Measurements from ENCODE around the gene CERS4.

CERS4 gene

GRCh38 chr19:8255426-8256125 is 46.4 kb downstream of the CERS4 start:
- TF ChIP-seq TAF1 (IDR thresholded peaks at IDR 0.05; ENCODE audit: low read depth) (no peak), ZBTB7A (IDR thresholded peaks at IDR 0.05; ENCODE audit: low read depth) (no peak), FOXM1 (IDR thresholded peaks at IDR 0.05; ENCODE audit: borderline replicate concordance, low read depth) (no peak), TEAD4 (IDR thresholded peaks at IDR 0.05) (no peak), NFIC (IDR thresholded peaks at IDR 0.05) (no peak), USF1 (IDR thresholded peaks at IDR 0.05) (no peak), YY1 (IDR thresholded peaks at IDR 0.05; ENCODE audit: low read depth) (no peak), CREB1 (IDR thresholded peaks at IDR 0.05; ENCODE audit: low read depth) (no peak), CEBPB (IDR thresholded peaks at IDR 0.05) (no peak), TCF12 (IDR thresholded peaks at IDR 0.05; ENCODE audit: low read depth) (no peak), RAD21 (IDR thresholded peaks at IDR 0.05; ENCODE audit: low read depth) (no peak), EP300 (IDR thresholded peaks at IDR 0.05; ENCODE audit: borderline replicate concordance) (no peak), EGR1 (IDR thresholded peaks at IDR 0.05) (no peak)
- TF ChIP-seq, protein P1, sequence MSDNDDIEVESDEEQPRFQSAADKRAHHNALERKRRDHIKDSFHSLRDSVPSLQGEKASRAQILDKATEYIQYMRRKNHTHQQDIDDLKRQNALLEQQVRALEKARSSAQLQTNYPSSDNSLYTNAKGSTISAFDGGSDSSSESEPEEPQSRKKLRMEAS (IDR thresholded peaks at IDR 0.05), result no peak
- TF ChIP-seq, protein P2, sequence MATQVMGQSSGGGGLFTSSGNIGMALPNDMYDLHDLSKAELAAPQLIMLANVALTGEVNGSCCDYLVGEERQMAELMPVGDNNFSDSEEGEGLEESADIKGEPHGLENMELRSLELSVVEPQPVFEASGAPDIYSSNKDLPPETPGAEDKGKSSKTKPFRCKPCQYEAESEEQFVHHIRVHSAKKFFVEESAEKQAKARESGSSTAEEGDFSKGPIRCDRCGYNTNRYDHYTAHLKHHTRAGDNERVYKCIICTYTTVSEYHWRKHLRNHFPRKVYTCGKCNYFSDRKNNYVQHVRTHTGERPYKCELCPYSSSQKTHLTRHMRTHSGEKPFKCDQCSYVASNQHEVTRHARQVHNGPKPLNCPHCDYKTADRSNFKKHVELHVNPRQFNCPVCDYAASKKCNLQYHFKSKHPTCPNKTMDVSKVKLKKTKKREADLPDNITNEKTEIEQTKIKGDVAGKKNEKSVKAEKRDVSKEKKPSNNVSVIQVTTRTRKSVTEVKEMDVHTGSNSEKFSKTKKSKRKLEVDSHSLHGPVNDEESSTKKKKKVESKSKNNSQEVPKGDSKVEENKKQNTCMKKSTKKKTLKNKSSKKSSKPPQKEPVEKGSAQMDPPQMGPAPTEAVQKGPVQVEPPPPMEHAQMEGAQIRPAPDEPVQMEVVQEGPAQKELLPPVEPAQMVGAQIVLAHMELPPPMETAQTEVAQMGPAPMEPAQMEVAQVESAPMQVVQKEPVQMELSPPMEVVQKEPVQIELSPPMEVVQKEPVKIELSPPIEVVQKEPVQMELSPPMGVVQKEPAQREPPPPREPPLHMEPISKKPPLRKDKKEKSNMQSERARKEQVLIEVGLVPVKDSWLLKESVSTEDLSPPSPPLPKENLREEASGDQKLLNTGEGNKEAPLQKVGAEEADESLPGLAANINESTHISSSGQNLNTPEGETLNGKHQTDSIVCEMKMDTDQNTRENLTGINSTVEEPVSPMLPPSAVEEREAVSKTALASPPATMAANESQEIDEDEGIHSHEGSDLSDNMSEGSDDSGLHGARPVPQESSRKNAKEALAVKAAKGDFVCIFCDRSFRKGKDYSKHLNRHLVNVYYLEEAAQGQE (IDR thresholded peaks at IDR 0.05; ENCODE audit: low read depth), result no peak

DNA sequence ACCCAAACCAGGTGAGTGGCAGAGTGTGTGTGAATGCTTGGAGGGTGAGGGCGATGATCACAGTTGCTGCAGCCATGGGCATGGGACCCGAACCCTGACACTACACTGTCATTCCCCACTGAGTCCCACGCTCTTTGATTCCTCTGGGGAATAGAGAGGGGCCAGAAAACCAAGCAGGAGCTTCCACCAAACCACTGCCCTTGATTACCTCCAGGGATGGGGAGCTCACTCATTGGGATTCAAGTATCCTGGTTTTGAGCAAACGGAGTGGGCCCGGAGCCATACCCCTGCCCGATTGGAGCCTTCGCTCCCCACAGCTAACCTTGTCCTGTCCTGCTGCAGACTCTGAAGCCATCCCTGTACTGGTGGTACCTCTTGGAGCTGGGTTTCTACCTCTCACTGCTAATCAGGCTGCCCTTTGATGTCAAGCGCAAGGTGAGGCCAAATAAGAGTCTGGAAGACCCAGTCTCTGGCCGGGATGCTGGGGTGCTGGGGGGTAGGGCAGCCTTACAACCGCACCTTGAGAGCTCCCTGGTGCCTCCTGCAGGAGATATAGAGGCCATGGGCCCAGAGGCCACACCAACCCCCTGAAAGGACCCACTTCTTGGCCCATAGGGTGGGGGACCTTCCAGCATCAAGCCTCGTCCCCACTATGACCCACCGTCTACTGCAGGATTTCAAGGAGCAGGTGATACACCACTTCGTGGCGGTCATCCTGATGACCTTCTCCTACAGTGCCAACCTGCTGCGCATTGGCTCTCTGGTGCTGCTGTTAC is 47.3 kb downstream of the CERS4 start:
- TF ChIP-seq ZBTB7A (IDR thresholded peaks at IDR 0.05; ENCODE audit: low read depth) (no peak), CEBPB (IDR thresholded peaks at IDR 0.05) (no peak), TEAD4 (IDR thresholded peaks at IDR 0.05) (no peak), EGR1 (IDR thresholded peaks at IDR 0.05) (no peak), EP300 (IDR thresholded peaks at IDR 0.05; ENCODE audit: borderline replicate concordance) (no peak), USF1 (IDR thresholded peaks at IDR 0.05) (no peak), TAF1 (IDR thresholded peaks at IDR 0.05; ENCODE audit: low read depth) (no peak), NFIC (IDR thresholded peaks at IDR 0.05) (no peak), FOXM1 (IDR thresholded peaks at IDR 0.05; ENCODE audit: borderline replicate concordance, low read depth) (no peak), CREB1 (IDR thresholded peaks at IDR 0.05; ENCODE audit: low read depth) (no peak), RAD21 (IDR thresholded peaks at IDR 0.05; ENCODE audit: low read depth) (no peak), YY1 (IDR thresholded peaks at IDR 0.05; ENCODE audit: low read depth) (no peak)
- TF ChIP-seq, protein P2 (IDR thresholded peaks at IDR 0.05; ENCODE audit: low read depth), result no peak
- TF ChIP-seq, protein P1 (IDR thresholded peaks at IDR 0.05), result no peak

GRCh38 chr19:8257052-8257443 is 47.9 kb downstream of the CERS4 start:
- TF ChIP-seq, protein P1 (IDR thresholded peaks at IDR 0.05), result no peak
- TF ChIP-seq FOXM1 (IDR thresholded peaks at IDR 0.05; ENCODE audit: borderline replicate concordance, low read depth) (no peak), TCF12 (IDR thresholded peaks at IDR 0.05; ENCODE audit: low read depth) (no peak), CEBPB (IDR thresholded peaks at IDR 0.05) (no peak), EGR1 (IDR thresholded peaks at IDR 0.05) (no peak), EP300 (IDR thresholded peaks at IDR 0.05; ENCODE audit: borderline replicate concordance) (no peak), TAF1 (IDR thresholded peaks at IDR 0.05; ENCODE audit: low read depth) (no peak), USF1 (IDR thresholded peaks at IDR 0.05) (no peak), CREB1 (IDR thresholded peaks at IDR 0.05; ENCODE audit: low read depth) (no peak), RAD21 (IDR thresholded peaks at IDR 0.05; ENCODE audit: low read depth) (no peak), NFIC (IDR thresholded peaks at IDR 0.05) (no peak), YY1 (IDR thresholded peaks at IDR 0.05; ENCODE audit: low read depth) (no peak), ZBTB7A (IDR thresholded peaks at IDR 0.05; ENCODE audit: low read depth) (no peak), TEAD4 (IDR thresholded peaks at IDR 0.05) (no peak)
- TF ChIP-seq, protein P2 (IDR thresholded peaks at IDR 0.05; ENCODE audit: low read depth), result no peak

Measured in Ishikawa (cell line).